ENCODE data around the gene RBFA. TPM values are rescaled to one million over a fixed set of nuclear protein-coding genes. Genes with fewer than 3 reads are reported as not detected.

RBFA gene
- total RNA-seq, 2 experiments from 2014 or later: 29.5 to 31.8 TPM

GRCh38 chr18:80077873-80078272 is 43.6 kb downstream of the RBFA start:
- no peak for DNase-seq
- Mint-ChIP-seq H3K36me3 (no peaks in the 10 kb centered on the region), H3K4me3 (no peak overlapping the region), H3K4me1 (ENCODE audit: low read depth) (no peaks in the 10 kb centered on the region), H3K27ac (no peak overlapping the region), H3K9me3 (no peaks in the 10 kb centered on the region), H3K27me3 (peaks cover 8% of the 10 kb centered on the region)
- intact Hi-C loops (cut with micrococcal nuclease): no loop called here
- ChIA-PET POLR2A (no interaction called here), CTCF (no interaction called here)

Other genes with a start within 250 kb of the RBFA start
- not detected for gene KCNG2, start 236.5 kb upstream of the RBFA start, total RNA-seq
- 10 to 100 TPM; 27.2 to 29.5 TPM for gene SLC66A2, start 82.8 kb upstream of the RBFA start, total RNA-seq
- gene HSBP1L1, start 69.8 kb upstream of the RBFA start, total RNA-seq: 1 to 10 TPM; 8.5 to 8.8 TPM
- 100 to 1,000 TPM; 169 to 175 TPM for gene TXNL4A, start 45.9 kb upstream of the RBFA start, total RNA-seq
- gene ADNP2, start 74.8 kb downstream of the RBFA start, total RNA-seq: 10 to 100 TPM; 19.4 to 21.7 TPM
- gene PARD6G, start 213.1 kb downstream of the RBFA start, total RNA-seq: under 1 TPM; 0.17 to 0.40 TPM